ENCODE results near the gene EPS8. TPM values are rescaled to one million over a fixed set of nuclear protein-coding genes. Genes with fewer than 3 reads are reported as not detected.

The EPS8 gene
- polyA plus RNA-seq, 3 donors = 4.1 to 4.8 (median 4.3) TPM

DNA sequence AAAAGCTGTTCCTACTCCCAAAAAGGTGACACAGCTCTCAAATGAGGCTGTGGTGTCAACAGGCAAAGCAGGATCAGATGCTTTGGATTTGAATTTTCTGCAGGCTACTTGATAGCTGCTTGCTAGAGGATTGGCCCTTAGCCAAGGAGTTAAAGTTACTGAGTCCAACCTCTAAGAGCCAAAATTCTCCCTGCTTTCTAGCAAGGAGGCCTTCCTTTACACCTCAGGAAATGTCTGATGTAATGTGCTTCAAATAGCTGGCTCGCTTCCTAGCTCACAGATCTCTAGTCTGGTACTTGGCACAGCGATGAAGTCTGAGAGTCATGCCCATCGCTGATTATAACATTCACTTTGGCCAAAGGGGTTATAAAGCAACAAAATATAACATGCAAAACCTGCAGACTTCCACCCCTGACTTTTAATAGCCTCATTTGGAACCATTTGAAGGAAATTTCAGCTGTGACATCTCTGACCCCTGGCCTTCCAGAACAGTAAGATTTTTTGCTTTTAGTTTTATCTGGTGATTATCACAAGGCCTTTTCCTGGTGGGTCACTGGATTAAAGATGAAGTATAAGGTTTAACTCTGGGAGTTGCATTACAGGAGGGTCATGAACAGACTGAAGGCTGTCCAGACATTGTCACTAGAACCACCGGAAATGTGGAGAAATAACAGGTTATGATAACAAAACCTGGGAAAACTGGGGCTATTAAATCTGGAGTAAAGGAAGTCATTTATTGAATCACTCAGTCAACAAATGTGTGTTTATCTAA is 189.7 kb downstream of the EPS8 start:
- H3K4me1 Mint-ChIP-seq = peaks cover 10% of the 10 kb centered on the region
- WGBS (ENCODE audit: insufficient coverage) = 46% methylated on average over 3 of the region's 4 CpGs
- H3K4me1 ChIP-seq (ENCODE audit: control insufficient read depth in 1 of 2, insufficient read depth in 2 of 2, low read length in 2 of 2) = peaks cover 0 to 7% of the 10 kb centered on the region in 2 donors
- no peaks in the 10 kb centered on the region for H3K27me3 ChIP-seq (ENCODE audit: control insufficient read depth in 2 of 2, insufficient read depth in 2 of 2, low read length in 2 of 2)
- no peak for DNase-seq
- no peak overlapping the region for H3K4me3 ChIP-seq (replicated peaks in 1 of 3; ENCODE audit: low read depth in 2 of 3, low read length in 3 of 3)
- no peak overlapping the region for H3K9ac ChIP-seq (ENCODE audit: insufficient read depth, low read length, poor library complexity, severe bottlenecking)
- no peak overlapping the region for H3K4me3 Mint-ChIP-seq
- peaks cover 23 to 27% of the 10 kb centered on the region in 2 donors for H3K36me3 Mint-ChIP-seq
- H3K9me3 Mint-ChIP-seq = no peaks in the 10 kb centered on the region
- no peak overlapping the region for H3K27ac Mint-ChIP-seq
- H3K79me2 ChIP-seq (ENCODE audit: insufficient read depth, low read length) = no peaks in the 10 kb centered on the region
- TF ChIP-seq, protein P1, sequence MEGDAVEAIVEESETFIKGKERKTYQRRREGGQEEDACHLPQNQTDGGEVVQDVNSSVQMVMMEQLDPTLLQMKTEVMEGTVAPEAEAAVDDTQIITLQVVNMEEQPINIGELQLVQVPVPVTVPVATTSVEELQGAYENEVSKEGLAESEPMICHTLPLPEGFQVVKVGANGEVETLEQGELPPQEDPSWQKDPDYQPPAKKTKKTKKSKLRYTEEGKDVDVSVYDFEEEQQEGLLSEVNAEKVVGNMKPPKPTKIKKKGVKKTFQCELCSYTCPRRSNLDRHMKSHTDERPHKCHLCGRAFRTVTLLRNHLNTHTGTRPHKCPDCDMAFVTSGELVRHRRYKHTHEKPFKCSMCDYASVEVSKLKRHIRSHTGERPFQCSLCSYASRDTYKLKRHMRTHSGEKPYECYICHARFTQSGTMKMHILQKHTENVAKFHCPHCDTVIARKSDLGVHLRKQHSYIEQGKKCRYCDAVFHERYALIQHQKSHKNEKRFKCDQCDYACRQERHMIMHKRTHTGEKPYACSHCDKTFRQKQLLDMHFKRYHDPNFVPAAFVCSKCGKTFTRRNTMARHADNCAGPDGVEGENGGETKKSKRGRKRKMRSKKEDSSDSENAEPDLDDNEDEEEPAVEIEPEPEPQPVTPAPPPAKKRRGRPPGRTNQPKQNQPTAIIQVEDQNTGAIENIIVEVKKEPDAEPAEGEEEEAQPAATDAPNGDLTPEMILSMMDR (IDR thresholded peaks at IDR 0.05) = no peak
- intact Hi-C loops (cut with micrococcal nuclease) = no loop called here
- H2AFZ ChIP-seq (ENCODE audit: insufficient read depth, low read depth, low read length, poor library complexity, severe bottlenecking) = no peak overlapping the region
- H3K27ac ChIP-seq (ENCODE audit: low read depth in 1 of 2, low read length in 2 of 2) = no peak overlapping the region
- H3K9me3 ChIP-seq (replicated peaks in 1 of 2; ENCODE audit: control insufficient read depth in 1 of 2, insufficient read depth in 1 of 2, low read length in 2 of 2) = no peaks in the 10 kb centered on the region
- peaks cover 18 to 22% of the 10 kb centered on the region in 2 donors for H3K36me3 ChIP-seq (replicated peaks in 1 of 2; ENCODE audit: control insufficient read depth in 1 of 2, insufficient read depth in 2 of 2, low read length in 2 of 2)
- peaks cover 0 to 1% (median 0%) of the 10 kb centered on the region in 3 donors for H3K27me3 Mint-ChIP-seq (ENCODE audit: low read depth in 3 of 3)
- H4K20me1 ChIP-seq (ENCODE audit: insufficient read depth, low read length) = no peaks in the 10 kb centered on the region
- H3K4me2 ChIP-seq (replicated peaks; ENCODE audit: extremely low read depth, low read length, poor library complexity, severe bottlenecking) = no peak overlapping the region

DNA sequence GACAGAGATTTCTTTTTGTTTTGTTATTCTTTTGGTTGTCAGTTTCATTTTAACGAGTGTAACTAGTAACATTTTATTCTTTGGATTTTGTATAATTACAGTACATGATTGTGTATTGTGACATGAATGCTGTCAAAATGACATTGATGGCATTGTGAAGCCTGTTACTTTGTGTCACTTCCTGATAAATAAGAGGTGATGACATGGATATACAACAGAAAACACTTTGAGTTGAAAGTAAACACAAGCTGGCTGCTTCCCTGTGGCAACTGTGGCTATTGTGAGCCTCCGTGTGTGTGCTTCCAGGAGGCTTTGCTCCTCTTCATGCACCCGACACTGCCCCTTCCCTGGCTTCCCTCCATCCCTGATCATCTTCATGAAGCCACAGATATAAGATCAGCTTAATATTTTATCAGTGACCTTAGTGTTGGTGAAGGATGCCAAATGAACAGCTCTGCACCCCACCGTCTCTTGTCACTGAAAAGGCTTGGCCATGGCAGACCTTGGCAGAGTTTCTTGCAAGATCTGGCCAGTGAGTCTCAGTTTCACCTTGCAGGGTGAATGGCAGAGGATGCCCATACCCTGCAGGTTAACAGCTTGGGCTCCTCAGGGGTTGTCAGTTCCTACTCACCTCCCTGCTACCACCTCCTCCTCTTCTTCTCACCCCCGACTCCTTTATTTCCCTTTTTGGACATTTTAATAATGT is 191.9 kb downstream of the EPS8 start:
- H3K27me3 Mint-ChIP-seq (ENCODE audit: low read depth in 3 of 3) = peaks cover 0 to 1% (median 0%) of the 10 kb centered on the region in 3 donors
- Histone ChIP-seq H3K4me1 (ENCODE audit: control insufficient read depth in 1 of 2, insufficient read depth in 2 of 2, low read length in 2 of 2) (peaks cover 0 to 7% of the 10 kb centered on the region in 2 donors), H3K4me2 (replicated peaks; ENCODE audit: extremely low read depth, low read length, poor library complexity, severe bottlenecking) (no peak overlapping the region), H2AFZ (ENCODE audit: insufficient read depth, low read depth, low read length, poor library complexity, severe bottlenecking) (no peak overlapping the region), H3K79me2 (ENCODE audit: insufficient read depth, low read length) (no peaks in the 10 kb centered on the region), H3K27ac (ENCODE audit: low read depth in 1 of 2, low read length in 2 of 2) (no peak overlapping the region), H3K4me3 (replicated peaks in 1 of 3; ENCODE audit: low read depth in 2 of 3, low read length in 3 of 3) (no peak overlapping the region), H3K36me3 (replicated peaks in 1 of 2; ENCODE audit: control insufficient read depth in 1 of 2, insufficient read depth in 2 of 2, low read length in 2 of 2) (peaks cover 21 to 31% of the 10 kb centered on the region in 2 donors), H4K20me1 (ENCODE audit: insufficient read depth, low read length) (no peaks in the 10 kb centered on the region), H3K9ac (ENCODE audit: insufficient read depth, low read length, poor library complexity, severe bottlenecking) (no peak overlapping the region), H3K9me3 (replicated peaks in 1 of 2; ENCODE audit: control insufficient read depth in 1 of 2, insufficient read depth in 1 of 2, low read length in 2 of 2) (no peaks in the 10 kb centered on the region), H3K27me3 (ENCODE audit: control insufficient read depth in 2 of 2, insufficient read depth in 2 of 2, low read length in 2 of 2) (no peaks in the 10 kb centered on the region)
- H3K27ac Mint-ChIP-seq = peak overlapping the region in 1 of 7 donors; percentile 10
- no peak for DNase-seq
- intact Hi-C loops (cut with micrococcal nuclease) = no loop called here
- TF ChIP-seq, protein P1 (IDR thresholded peaks at IDR 0.05) = no peak
- H3K36me3 Mint-ChIP-seq = peaks cover 30 to 36% of the 10 kb centered on the region in 2 donors
- no peak overlapping the region for H3K4me3 Mint-ChIP-seq
- WGBS (ENCODE audit: insufficient coverage) = 100% methylated on average over 2 of the region's 5 CpGs
- no peaks in the 10 kb centered on the region for H3K9me3 Mint-ChIP-seq
- H3K4me1 Mint-ChIP-seq = peaks cover 10% of the 10 kb centered on the region
